Loucy (cell line): Measurements from ENCODE around the gene PLEKHD1.

Experiments
- EZH2phosphoT487 ChIP-seq: fragments of 200-600 bp; IDR thresholded peaks from 2 replicates; pipeline ENCODE4 v1.6.1; 2018; ENCODE audit warnings: antibody characterized with exemption, mild to moderate bottlenecking, moderate library complexity, borderline replicate concordance
- TF ChIP-seq, protein P1 (sequence below): fragments of 200-600 bp; sonication (generic); conservative IDR thresholded peaks from 2 replicates; pipeline ENCODE4 v1.5.1; 2014; ENCODE audit warnings: mild to moderate bottlenecking, antibody characterized with exemption, low read length

DNA sequence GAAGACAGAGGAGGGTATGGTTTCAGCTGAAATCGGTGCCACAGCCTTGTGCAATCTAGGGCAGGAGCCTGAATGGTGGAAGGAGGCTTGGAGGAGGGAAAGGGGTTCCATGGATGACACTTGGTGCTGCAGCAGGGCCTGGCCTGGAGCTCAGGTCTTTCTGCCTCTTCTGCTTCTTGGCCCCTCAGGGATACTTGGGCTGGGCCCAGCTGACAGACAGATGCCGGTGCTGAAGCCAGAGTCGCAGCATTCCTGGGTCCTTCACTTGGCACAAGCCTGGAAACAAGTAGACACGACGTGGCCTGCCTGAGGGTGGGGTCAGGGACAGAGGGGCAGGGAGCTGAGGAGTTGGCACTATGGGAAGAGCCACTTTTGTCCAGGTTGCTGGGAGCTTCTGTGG, 4.4 kb upstream of the PLEKHD1 start:
- TF ChIP-seq, protein P1, sequence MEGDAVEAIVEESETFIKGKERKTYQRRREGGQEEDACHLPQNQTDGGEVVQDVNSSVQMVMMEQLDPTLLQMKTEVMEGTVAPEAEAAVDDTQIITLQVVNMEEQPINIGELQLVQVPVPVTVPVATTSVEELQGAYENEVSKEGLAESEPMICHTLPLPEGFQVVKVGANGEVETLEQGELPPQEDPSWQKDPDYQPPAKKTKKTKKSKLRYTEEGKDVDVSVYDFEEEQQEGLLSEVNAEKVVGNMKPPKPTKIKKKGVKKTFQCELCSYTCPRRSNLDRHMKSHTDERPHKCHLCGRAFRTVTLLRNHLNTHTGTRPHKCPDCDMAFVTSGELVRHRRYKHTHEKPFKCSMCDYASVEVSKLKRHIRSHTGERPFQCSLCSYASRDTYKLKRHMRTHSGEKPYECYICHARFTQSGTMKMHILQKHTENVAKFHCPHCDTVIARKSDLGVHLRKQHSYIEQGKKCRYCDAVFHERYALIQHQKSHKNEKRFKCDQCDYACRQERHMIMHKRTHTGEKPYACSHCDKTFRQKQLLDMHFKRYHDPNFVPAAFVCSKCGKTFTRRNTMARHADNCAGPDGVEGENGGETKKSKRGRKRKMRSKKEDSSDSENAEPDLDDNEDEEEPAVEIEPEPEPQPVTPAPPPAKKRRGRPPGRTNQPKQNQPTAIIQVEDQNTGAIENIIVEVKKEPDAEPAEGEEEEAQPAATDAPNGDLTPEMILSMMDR: no peak
- no peak for TF ChIP-seq EZH2phosphoT487
